OCI-LY1 (cell line): ENCODE data around the gene AGAP1.

ENCODE experiments used
- H2AFZ ChIP-seq: fragments of 200-600 bp; sonication (generic), shearing (Covaris generic); 2 replicates; pipeline ENCODE4 v1.6.0; 2014; ENCODE audit warnings: antibody characterized with exemption, mild to moderate bottlenecking, low read length
- H3F3A ChIP-seq: fragments of 200-600 bp; sonication (generic), shearing (Covaris generic); 2 replicates; pipeline ENCODE4 v1.6.0; 2014; ENCODE audit warnings: mild to moderate bottlenecking, antibody characterized with exemption, low read length, moderate library complexity; ENCODE audit not compliant: insufficient read depth
- H3K27ac ChIP-seq: fragments of 200-600 bp; sonication (generic); 2 replicates; pipeline ENCODE4 v1.5.1; 2014; ENCODE audit warnings: low read length, mixed run types, mild to moderate bottlenecking, low read depth; ENCODE audit not compliant: poor library complexity, severe bottlenecking
- H3K27me3 ChIP-seq: fragments of 200-600 bp; sonication (generic); 2 replicates; pipeline ENCODE4 v1.6.0; 2014; ENCODE audit warnings: antibody characterized with exemption, mild to moderate bottlenecking, low read length, moderate library complexity; ENCODE audit not compliant: insufficient read depth
- H3K36me3 ChIP-seq: fragments of 200-600 bp; sonication (generic); 2 replicates; pipeline ENCODE4 v1.6.1; 2014; ENCODE audit warnings: mild to moderate bottlenecking, antibody characterized with exemption, low read length, moderate library complexity, mixed read lengths; ENCODE audit not compliant: insufficient read depth
- H3K4me1 ChIP-seq: fragments of 200-600 bp; sonication (generic); 2 replicates; pipeline ENCODE4 v1.5.1; 2014; ENCODE audit warnings: mild to moderate bottlenecking, low read length, moderate library complexity; ENCODE audit not compliant: insufficient read depth, severe bottlenecking
- H3K4me2 ChIP-seq: fragments of 200-600 bp; sonication (generic), shearing (Covaris generic); 2 replicates; pipeline ENCODE4 v1.6.1; 2014; ENCODE audit warnings: low read length
- H3K4me3 ChIP-seq: fragments of 200-600 bp; sonication (generic); 2 replicates; pipeline ENCODE4 v1.5.1; 2014; ENCODE audit warnings: low read length, low read depth, mild to moderate bottlenecking, mixed read lengths; ENCODE audit not compliant: poor library complexity, severe bottlenecking
- H3K79me2 ChIP-seq: fragments of 200-600 bp; shearing (Covaris generic); 2 replicates; pipeline ENCODE4 v1.6.1; 2016; ENCODE audit warnings: mixed run types, low read length, mixed read lengths; ENCODE audit not compliant: insufficient read depth
- H3K9ac ChIP-seq: fragments of 200-600 bp; sonication (generic), shearing (Covaris generic); 2 replicates; pipeline ENCODE4 v1.6.1; 2014; ENCODE audit warnings: mild to moderate bottlenecking, low read length, mixed read lengths
- H3K9me2 ChIP-seq: fragments of 200-600 bp; sonication (generic), shearing (Covaris generic); 2 replicates; pipeline ENCODE4 v1.6.1; 2014; ENCODE audit warnings: low read depth, mild to moderate bottlenecking, low read length, mixed read lengths
- H3K9me3 ChIP-seq: fragments of 200-600 bp; shearing (Covaris generic); 2 replicates; pipeline ENCODE4 v1.6.1; 2014; ENCODE audit warnings: low read length, mixed read lengths
- H4K20me1 ChIP-seq: fragments of 200-600 bp; sonication (generic), shearing (Covaris generic); 2 replicates; pipeline ENCODE4 v1.6.0; 2016; ENCODE audit warnings: mild to moderate bottlenecking, low read length; ENCODE audit not compliant: insufficient read depth
- EZH2 ChIP-seq: fragments of 200-600 bp; sonication (generic), shearing (Covaris generic); IDR thresholded peaks from 2 replicates; pipeline ENCODE4 v1.8.0; 2017; ENCODE audit warnings: borderline replicate concordance, mixed run types, mild to moderate bottlenecking, antibody characterized with exemption, low read length, moderate library complexity, mixed read lengths
- TF ChIP-seq, protein P1 (sequence below): fragments of 200-600 bp; sonication (generic), shearing (Covaris generic); IDR thresholded peaks from 2 replicates; pipeline ENCODE4 v1.5.1; 2017; ENCODE audit warnings: mild to moderate bottlenecking, antibody characterized with exemption, low read length, moderate library complexity, mixed read lengths

Gene AGAP1

GRCh38 chr2:235577404-235578330 lies 83.8 kb downstream of the AGAP1 start:
- Histone ChIP-seq H3K9me2 (no peaks in the 10 kb centered on the region), H4K20me1 (no peaks in the 10 kb centered on the region), H2AFZ (no peak overlapping the region), H3K4me3 (no peak overlapping the region), H3K27me3 (no peaks in the 10 kb centered on the region; the same call in 1 of the 2 replicates), H3K9me3 (no peaks in the 10 kb centered on the region), H3K4me1 (no peaks in the 10 kb centered on the region), H3K79me2 (no peaks in the 10 kb centered on the region), H3K4me2 (no peak overlapping the region), H3K9ac (no peak overlapping the region), H3F3A (no peaks in the 10 kb centered on the region), H3K36me3 (no peaks in the 10 kb centered on the region), H3K27ac (no peak overlapping the region)
- TF ChIP-seq, protein P1, sequence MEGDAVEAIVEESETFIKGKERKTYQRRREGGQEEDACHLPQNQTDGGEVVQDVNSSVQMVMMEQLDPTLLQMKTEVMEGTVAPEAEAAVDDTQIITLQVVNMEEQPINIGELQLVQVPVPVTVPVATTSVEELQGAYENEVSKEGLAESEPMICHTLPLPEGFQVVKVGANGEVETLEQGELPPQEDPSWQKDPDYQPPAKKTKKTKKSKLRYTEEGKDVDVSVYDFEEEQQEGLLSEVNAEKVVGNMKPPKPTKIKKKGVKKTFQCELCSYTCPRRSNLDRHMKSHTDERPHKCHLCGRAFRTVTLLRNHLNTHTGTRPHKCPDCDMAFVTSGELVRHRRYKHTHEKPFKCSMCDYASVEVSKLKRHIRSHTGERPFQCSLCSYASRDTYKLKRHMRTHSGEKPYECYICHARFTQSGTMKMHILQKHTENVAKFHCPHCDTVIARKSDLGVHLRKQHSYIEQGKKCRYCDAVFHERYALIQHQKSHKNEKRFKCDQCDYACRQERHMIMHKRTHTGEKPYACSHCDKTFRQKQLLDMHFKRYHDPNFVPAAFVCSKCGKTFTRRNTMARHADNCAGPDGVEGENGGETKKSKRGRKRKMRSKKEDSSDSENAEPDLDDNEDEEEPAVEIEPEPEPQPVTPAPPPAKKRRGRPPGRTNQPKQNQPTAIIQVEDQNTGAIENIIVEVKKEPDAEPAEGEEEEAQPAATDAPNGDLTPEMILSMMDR = no peak
- TF ChIP-seq EZH2 = no peak

DNA sequence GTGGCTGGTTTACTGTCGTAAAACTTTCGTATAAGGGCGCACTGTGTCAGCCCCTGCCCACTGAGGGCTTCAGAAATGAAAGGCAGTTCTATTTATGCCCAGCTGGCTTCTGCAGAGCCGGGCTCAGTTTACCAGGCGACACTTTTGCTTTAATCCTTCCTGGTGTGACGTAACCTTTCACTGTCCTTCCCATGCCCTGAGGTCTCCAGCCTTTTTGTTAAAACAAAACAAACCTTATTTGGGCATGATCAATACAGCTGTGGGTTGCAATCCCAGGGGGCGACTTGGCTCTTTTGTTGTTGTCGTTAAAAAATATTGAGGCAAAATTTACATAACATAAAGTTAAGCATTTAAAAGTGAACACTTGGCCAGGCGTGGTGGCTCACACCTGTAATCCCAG lies 85.3 kb downstream of the AGAP1 start:
- Histone ChIP-seq H3K27ac (no peak overlapping the region), H3K9me2 (no peaks in the 10 kb centered on the region), H3K79me2 (no peaks in the 10 kb centered on the region), H3K27me3 (no peaks in the 10 kb centered on the region; the same call in 1 of the 2 replicates), H4K20me1 (no peaks in the 10 kb centered on the region), H3K4me3 (no peak overlapping the region), H3K4me2 (no peak overlapping the region), H3F3A (no peaks in the 10 kb centered on the region), H3K9me3 (no peaks in the 10 kb centered on the region), H2AFZ (no peak overlapping the region), H3K9ac (no peak overlapping the region), H3K4me1 (no peaks in the 10 kb centered on the region), H3K36me3 (no peaks in the 10 kb centered on the region)
- TF ChIP-seq, protein P1 = no peak
- TF ChIP-seq EZH2 = no peak

DNA sequence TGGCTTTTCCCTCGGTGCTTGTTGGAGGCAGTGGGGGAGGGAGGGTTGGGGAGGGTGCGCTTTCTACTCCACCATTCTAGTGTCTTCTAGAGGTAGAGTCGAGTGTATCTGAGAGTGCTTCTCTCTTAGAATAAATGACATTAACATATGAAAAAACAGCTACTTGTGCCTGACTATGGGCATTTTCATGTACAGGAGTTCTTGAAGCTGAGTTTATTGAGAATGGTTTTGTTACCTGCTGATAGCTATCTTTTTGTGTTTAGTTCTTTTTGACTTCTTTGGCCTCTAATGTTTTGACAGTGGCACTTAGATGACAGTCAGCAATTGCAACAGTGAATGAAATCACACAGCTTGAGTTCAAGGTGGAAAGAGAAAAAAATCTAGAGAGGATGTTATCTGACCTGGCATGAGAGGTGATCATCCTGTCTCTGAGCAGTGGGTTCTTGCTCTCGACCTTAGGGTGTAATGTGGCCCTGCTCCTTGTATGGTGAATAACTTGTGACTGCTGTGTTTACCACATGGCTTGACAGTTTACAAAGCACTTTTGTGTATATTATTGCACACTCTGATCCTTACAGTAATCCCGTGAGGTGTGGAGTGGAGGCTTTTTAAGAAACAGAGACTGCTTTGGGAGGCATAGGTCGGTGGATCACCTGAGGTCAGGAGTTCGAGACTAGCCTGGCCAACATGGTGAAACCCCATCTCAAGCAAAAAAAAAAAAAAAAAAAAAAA lies 86.7 kb downstream of the AGAP1 start:
- H3F3A ChIP-seq = no peaks in the 10 kb centered on the region
- no peak overlapping the region for H3K9ac ChIP-seq
- H3K9me3 ChIP-seq = no peaks in the 10 kb centered on the region
- H3K27me3 ChIP-seq = no peaks in the 10 kb centered on the region; the same call in 1 of the 2 replicates
- H3K9me2 ChIP-seq = no peaks in the 10 kb centered on the region
- no peaks in the 10 kb centered on the region for H3K4me1 ChIP-seq
- no peaks in the 10 kb centered on the region for H3K79me2 ChIP-seq
- H3K27ac ChIP-seq = no peak overlapping the region
- no peak overlapping the region for H3K4me2 ChIP-seq
- TF ChIP-seq EZH2 = no peak
- TF ChIP-seq, protein P1 = no peak
- H2AFZ ChIP-seq = no peak overlapping the region
- no peaks in the 10 kb centered on the region for H3K36me3 ChIP-seq
- no peaks in the 10 kb centered on the region for H4K20me1 ChIP-seq
- H3K4me3 ChIP-seq = no peak overlapping the region
